Effector CD4-positive, alpha-beta T cell (primary cell): ENCODE results near the gene VPS37D.
A peak's percentile ranks its signal among the peaks of the same experiment; 100 is the strongest.

ENCODE experiments used
- DNase-seq: peaks from one replicate; pipeline ENCODE4 v3.0.0-alpha.2; 2020

VPS37D gene

GRCh38 chr7:73681031-73681430 lies 13.4 kb downstream of the VPS37D start:
- DNase-seq, result no peak

- no peak for DNase-seq
Measured at GRCh38 chr7:73682745-73683055, 15.1 kb downstream of the VPS37D start.

GRCh38 chr7:73683056-73683787 lies 15.6 kb downstream of the VPS37D start, which contains the start of the genes BUD23 and DNAJC30:
TSS of gene BUD23 (plus strand) at chr7:73683597. CDS start at chr7:73683626, 29 bp downstream.
TSS of gene DNAJC30 (minus strand) at chr7:73683453. CDS start at chr7:73683423, 30 bp downstream.
- peak; percentile 96 for DNase-seq

GRCh38 chr7:73683788-73684693 lies 16.4 kb downstream of the VPS37D start:
- no peak for DNase-seq

GRCh38 chr7:73685311-73685710 lies 17.7 kb downstream of the VPS37D start:
- DNase-seq, result no peak

GRCh38 chr7:73688288-73688687 lies 20.7 kb downstream of the VPS37D start:
- DNase-seq, result no peak

- DNase-seq, result no peak
Measured at GRCh38 chr7:73690646-73691045, 23.0 kb downstream of the VPS37D start.

- no peak for DNase-seq
Measured at GRCh38 chr7:73696372-73696771, 28.7 kb downstream of the VPS37D start.

- DNase-seq, result no peak
Measured at GRCh38 chr7:73698410-73698809, 30.8 kb downstream of the VPS37D start.

- DNase-seq, result no peak
Measured at GRCh38 chr7:73699370-73700068, 31.9 kb downstream of the VPS37D start.

GRCh38 chr7:73700069-73700423 lies 32.4 kb downstream of the VPS37D start:
- DNase-seq, result no peak

GRCh38 chr7:73700581-73701134 lies 33.0 kb downstream of the VPS37D start:
- DNase-seq, result no peak

- DNase-seq, result peak; percentile 17
Measured at GRCh38 chr7:73701357-73701995, 33.8 kb downstream of the VPS37D start.

GRCh38 chr7:73702226-73702625 lies 34.6 kb downstream of the VPS37D start:
- DNase-seq, result no peak

- DNase-seq, result no peak
Measured at GRCh38 chr7:73702665-73703064, 35.0 kb downstream of the VPS37D start.

- DNase-seq, result no peak
Measured at GRCh38 chr7:73703225-73703624, 35.6 kb downstream of the VPS37D start.

GRCh38 chr7:73703757-73704639 lies 36.4 kb downstream of the VPS37D start:
- DNase-seq, result peak; percentile 14

- DNase-seq, result no peak
Measured at GRCh38 chr7:73704640-73705550, 37.3 kb downstream of the VPS37D start.

- no peak for DNase-seq
Measured at GRCh38 chr7:73705551-73705920, 37.9 kb downstream of the VPS37D start.
